ENCODE results near the gene RRP15.

RRP15 gene

DNA sequence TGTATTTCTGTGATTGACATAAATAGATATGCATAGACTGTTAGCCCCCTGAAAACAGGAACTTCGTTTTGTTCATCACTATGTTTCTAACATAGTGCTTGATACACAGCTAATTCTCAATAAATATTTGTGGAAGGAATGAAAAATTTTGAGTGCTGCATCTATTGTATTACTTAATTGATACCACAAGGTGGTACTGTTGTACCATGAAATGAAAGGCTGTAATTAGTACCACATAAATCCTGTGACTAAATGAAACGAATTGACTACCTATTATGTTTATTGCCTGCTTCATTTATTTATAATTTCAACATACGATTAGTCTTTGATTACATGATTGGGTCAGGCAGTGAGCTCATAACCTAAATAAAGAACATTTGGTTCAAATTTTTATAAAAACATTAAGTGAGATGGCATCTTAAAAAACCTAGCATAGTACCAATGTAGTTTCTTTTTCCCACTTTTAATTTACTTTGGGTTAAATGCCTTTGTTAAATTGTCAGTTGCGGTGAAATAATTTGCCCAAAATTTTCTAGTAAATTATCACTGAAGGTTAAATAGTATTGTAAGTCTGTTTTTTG, 45.0 kb downstream of the RRP15 start:
- no peaks in the 10 kb centered on the region for H3K27me3 ChIP-seq (ENCODE audit: control insufficient read depth in 5 of 5, insufficient read depth in 4 of 5, low read length in 5 of 5)
- H3K4me3 ChIP-seq (ENCODE audit: low read depth in 1 of 5, low read length in 5 of 5) = no peak overlapping the region
- H3K9me3 ChIP-seq (ENCODE audit: control insufficient read depth in 5 of 5, low read length in 5 of 5) = no peaks in the 10 kb centered on the region
- H3K36me3 ChIP-seq (ENCODE audit: control insufficient read depth in 5 of 5, insufficient read depth in 5 of 5, low read length in 5 of 5) = peaks cover 0 to under 1% (median 0%) of the 10 kb centered on the region in 5 donors
- H3K27ac ChIP-seq (ENCODE audit: low read depth, low read length) = no peak overlapping the region
- H3K4me1 ChIP-seq (ENCODE audit: control insufficient read depth in 5 of 5, insufficient read depth in 5 of 5, low read length in 5 of 5) = no peaks in the 10 kb centered on the region
- H3K9ac ChIP-seq (ENCODE audit: low read length in 5 of 5) = no peak overlapping the region

DNA sequence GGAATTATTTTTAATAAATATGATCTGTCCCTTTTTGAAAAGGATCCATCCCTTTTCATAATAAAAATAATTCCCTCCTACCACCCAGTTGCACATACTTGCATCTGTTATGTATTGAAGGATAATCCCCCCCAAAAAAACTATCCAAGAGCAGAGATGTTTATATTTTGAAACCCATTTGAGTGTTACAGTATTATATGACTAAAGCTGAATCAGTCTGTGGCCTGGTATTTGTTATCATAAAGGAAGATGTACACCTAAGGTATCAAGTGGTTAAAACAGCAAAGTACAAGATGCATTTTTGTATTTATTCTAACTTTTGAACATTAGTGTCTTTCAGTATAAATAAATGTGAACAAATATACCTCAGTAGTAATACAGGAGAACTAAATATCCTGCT, 47.3 kb downstream of the RRP15 start:
- H3K9me3 ChIP-seq (ENCODE audit: control insufficient read depth in 5 of 5, low read length in 5 of 5) = no peaks in the 10 kb centered on the region
- H3K4me1 ChIP-seq (ENCODE audit: control insufficient read depth in 5 of 5, insufficient read depth in 5 of 5, low read length in 5 of 5) = no peaks in the 10 kb centered on the region
- no peak overlapping the region for H3K27ac ChIP-seq (ENCODE audit: low read depth, low read length)
- no peak overlapping the region for H3K9ac ChIP-seq (ENCODE audit: low read length in 5 of 5)
- H3K4me3 ChIP-seq (ENCODE audit: low read depth in 1 of 5, low read length in 5 of 5) = no peak overlapping the region
- H3K36me3 ChIP-seq (ENCODE audit: control insufficient read depth in 5 of 5, insufficient read depth in 5 of 5, low read length in 5 of 5) = peaks cover 0 to 3% (median 0%) of the 10 kb centered on the region in 5 donors
- no peaks in the 10 kb centered on the region for H3K27me3 ChIP-seq (ENCODE audit: control insufficient read depth in 5 of 5, insufficient read depth in 4 of 5, low read length in 5 of 5)

- Histone ChIP-seq H3K9me3 (ENCODE audit: control insufficient read depth in 5 of 5, low read length in 5 of 5) (no peaks in the 10 kb centered on the region), H3K4me1 (ENCODE audit: control insufficient read depth in 5 of 5, insufficient read depth in 5 of 5, low read length in 5 of 5) (no peaks in the 10 kb centered on the region), H3K4me3 (ENCODE audit: low read depth in 1 of 5, low read length in 5 of 5) (no peak overlapping the region), H3K27ac (ENCODE audit: low read depth, low read length) (no peak overlapping the region), H3K9ac (ENCODE audit: low read length in 5 of 5) (no peak overlapping the region), H3K36me3 (ENCODE audit: control insufficient read depth in 5 of 5, insufficient read depth in 5 of 5, low read length in 5 of 5) (peaks cover 0 to 3% (median 0%) of the 10 kb centered on the region in 5 donors), H3K27me3 (ENCODE audit: control insufficient read depth in 5 of 5, insufficient read depth in 4 of 5, low read length in 5 of 5) (no peaks in the 10 kb centered on the region)
These were observed 51.2 kb downstream of the RRP15 start for GRCh38 chr1:218336328-218336727.

DNA sequence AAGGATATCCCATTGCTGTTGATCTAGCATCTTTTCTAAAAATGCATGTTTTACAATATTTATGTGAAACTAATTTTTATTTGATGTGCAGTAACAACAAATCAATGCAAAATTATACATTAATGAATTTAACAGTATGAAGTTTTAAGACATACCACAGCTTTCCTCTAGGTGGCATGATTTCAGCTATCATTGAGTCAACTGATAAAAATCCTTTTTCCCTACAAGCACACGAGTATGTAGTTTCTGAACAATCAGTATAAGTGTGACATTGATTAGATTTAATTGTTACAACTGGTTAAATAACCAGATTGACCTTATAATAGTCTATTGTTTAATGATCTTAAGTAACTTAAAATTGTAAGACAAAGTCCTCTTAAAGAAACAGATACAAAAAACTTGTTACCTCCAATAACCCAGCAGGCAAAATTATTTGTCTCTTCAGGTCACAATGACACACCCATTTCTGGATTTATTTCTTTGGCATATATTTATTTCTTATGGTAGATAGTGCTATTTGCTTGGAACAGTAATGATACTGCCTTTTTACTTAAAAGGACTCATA, 54.3 kb downstream of the RRP15 start:
- Histone ChIP-seq H3K36me3 (ENCODE audit: control insufficient read depth in 5 of 5, insufficient read depth in 5 of 5, low read length in 5 of 5) (peaks cover 0 to 8% (median 0%) of the 10 kb centered on the region in 5 donors), H3K9me3 (ENCODE audit: control insufficient read depth in 5 of 5, low read length in 5 of 5) (no peaks in the 10 kb centered on the region), H3K27ac (ENCODE audit: low read depth, low read length) (no peak overlapping the region), H3K4me1 (ENCODE audit: control insufficient read depth in 5 of 5, insufficient read depth in 5 of 5, low read length in 5 of 5) (no peaks in the 10 kb centered on the region), H3K4me3 (ENCODE audit: low read depth in 1 of 5, low read length in 5 of 5) (no peak overlapping the region), H3K9ac (ENCODE audit: low read length in 5 of 5) (no peak overlapping the region), H3K27me3 (ENCODE audit: control insufficient read depth in 5 of 5, insufficient read depth in 4 of 5, low read length in 5 of 5) (no peaks in the 10 kb centered on the region)

GRCh38 chr1:218341325-218341724, 56.2 kb downstream of the RRP15 start:
- H3K4me3 ChIP-seq (ENCODE audit: low read depth in 1 of 5, low read length in 5 of 5) = no peak overlapping the region
- no peaks in the 10 kb centered on the region for H3K9me3 ChIP-seq (ENCODE audit: control insufficient read depth in 5 of 5, low read length in 5 of 5)
- no peak overlapping the region for H3K27ac ChIP-seq (ENCODE audit: low read depth, low read length)
- H3K27me3 ChIP-seq (ENCODE audit: control insufficient read depth in 5 of 5, insufficient read depth in 4 of 5, low read length in 5 of 5) = no peaks in the 10 kb centered on the region
- H3K9ac ChIP-seq (ENCODE audit: low read length in 5 of 5) = no peak overlapping the region
- H3K4me1 ChIP-seq (ENCODE audit: control insufficient read depth in 5 of 5, insufficient read depth in 5 of 5, low read length in 5 of 5) = peaks cover 0 to 19% (median 18%) of the 10 kb centered on the region in 5 donors
- peaks cover 0 to 4% (median 0%) of the 10 kb centered on the region in 5 donors for H3K36me3 ChIP-seq (ENCODE audit: control insufficient read depth in 5 of 5, insufficient read depth in 5 of 5, low read length in 5 of 5)

DNA sequence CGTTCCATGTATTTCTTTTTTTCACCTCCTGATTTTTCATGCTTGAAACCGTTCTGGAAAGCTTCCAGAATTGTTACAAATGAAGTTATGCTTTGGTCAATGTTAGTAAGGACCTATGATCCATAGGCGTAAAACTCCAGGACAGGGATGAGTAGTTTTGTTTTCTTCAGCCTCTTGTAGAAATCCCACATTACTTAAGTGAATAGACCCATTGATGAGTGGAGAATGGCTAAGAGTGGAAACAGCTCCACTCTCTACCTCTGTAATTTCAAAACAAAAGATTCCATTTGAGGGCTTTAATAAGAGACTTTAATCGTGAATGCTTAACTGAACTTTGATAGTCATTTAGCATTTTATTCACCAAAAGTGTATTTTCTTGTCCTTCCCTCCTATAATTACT, 57.0 kb downstream of the RRP15 start:
- no peak overlapping the region for H3K9ac ChIP-seq (ENCODE audit: low read length in 5 of 5)
- peaks cover 0 to 26% (median 25%) of the 10 kb centered on the region in 5 donors for H3K4me1 ChIP-seq (ENCODE audit: control insufficient read depth in 5 of 5, insufficient read depth in 5 of 5, low read length in 5 of 5)
- H3K27ac ChIP-seq (ENCODE audit: low read depth, low read length) = no peak overlapping the region
- H3K36me3 ChIP-seq (ENCODE audit: control insufficient read depth in 5 of 5, insufficient read depth in 5 of 5, low read length in 5 of 5) = peaks cover 0 to 4% (median 0%) of the 10 kb centered on the region in 5 donors
- H3K27me3 ChIP-seq (ENCODE audit: control insufficient read depth in 5 of 5, insufficient read depth in 4 of 5, low read length in 5 of 5) = no peaks in the 10 kb centered on the region
- H3K4me3 ChIP-seq (ENCODE audit: low read depth in 1 of 5, low read length in 5 of 5) = no peak overlapping the region
- H3K9me3 ChIP-seq (ENCODE audit: control insufficient read depth in 5 of 5, low read length in 5 of 5) = no peaks in the 10 kb centered on the region

GRCh38 chr1:218344814-218345672, 60.0 kb downstream of the RRP15 start, which contains the start of gene TGFB2:
TSS of gene TGFB2 (plus strand) at chr1:218345336. CDS start at chr1:218346702, 1,366 bp downstream.
- peak within 1 kb of the TSS; percentile 34 to 72 (median 57) for H3K9ac ChIP-seq (ENCODE audit: low read length in 5 of 5)
- peak within 1 kb of the TSS; percentile 47 for H3K27ac ChIP-seq (ENCODE audit: low read depth, low read length)
- no peaks in the 10 kb centered on the region for H3K27me3 ChIP-seq (ENCODE audit: control insufficient read depth in 5 of 5, insufficient read depth in 4 of 5, low read length in 5 of 5)
- peaks cover 0 to 4% (median 0%) of the 10 kb centered on the region in 5 donors for H3K36me3 ChIP-seq (ENCODE audit: control insufficient read depth in 5 of 5, insufficient read depth in 5 of 5, low read length in 5 of 5)
- peak within 1 kb of the TSS; percentile 73 to 94 (median 83) for H3K4me3 ChIP-seq (ENCODE audit: low read depth in 1 of 5, low read length in 5 of 5)
- H3K9me3 ChIP-seq (ENCODE audit: control insufficient read depth in 5 of 5, low read length in 5 of 5) = no peaks in the 10 kb centered on the region
- H3K4me1 ChIP-seq (ENCODE audit: control insufficient read depth in 5 of 5, insufficient read depth in 5 of 5, low read length in 5 of 5) = peaks cover 2 to 48% (median 44%) of the 10 kb centered on the region in 5 donors

- Histone ChIP-seq H3K4me1 (ENCODE audit: control insufficient read depth in 5 of 5, insufficient read depth in 5 of 5, low read length in 5 of 5) (peaks cover 2 to 48% (median 44%) of the 10 kb centered on the region in 5 donors), H3K4me3 (ENCODE audit: low read depth in 1 of 5, low read length in 5 of 5) (peak overlapping the region; percentile 73 to 94 (median 83)), H3K9ac (ENCODE audit: low read length in 5 of 5) (peak overlapping the region; percentile 34 to 72 (median 57)), H3K36me3 (ENCODE audit: control insufficient read depth in 5 of 5, insufficient read depth in 5 of 5, low read length in 5 of 5) (peaks cover 0 to 4% (median 0%) of the 10 kb centered on the region in 5 donors), H3K27ac (ENCODE audit: low read depth, low read length) (peak overlapping the region; percentile 47), H3K27me3 (ENCODE audit: control insufficient read depth in 5 of 5, insufficient read depth in 4 of 5, low read length in 5 of 5) (no peaks in the 10 kb centered on the region), H3K9me3 (ENCODE audit: control insufficient read depth in 5 of 5, low read length in 5 of 5) (no peaks in the 10 kb centered on the region)
These were observed 60.7 kb downstream of the RRP15 start for GRCh38 chr1:218345673-218346390.

GRCh38 chr1:218346391-218347204, 61.5 kb downstream of the RRP15 start:
- H3K27ac ChIP-seq (ENCODE audit: low read depth, low read length) = peak overlapping the region; percentile 47
- H3K4me3 ChIP-seq (ENCODE audit: low read depth in 1 of 5, low read length in 5 of 5) = peak overlapping the region; percentile 73 to 84 (median 77)
- H3K9me3 ChIP-seq (ENCODE audit: control insufficient read depth in 5 of 5, low read length in 5 of 5) = no peaks in the 10 kb centered on the region
- H3K27me3 ChIP-seq (ENCODE audit: control insufficient read depth in 5 of 5, insufficient read depth in 4 of 5, low read length in 5 of 5) = no peaks in the 10 kb centered on the region
- peaks cover 0 to 4% (median 0%) of the 10 kb centered on the region in 5 donors for H3K36me3 ChIP-seq (ENCODE audit: control insufficient read depth in 5 of 5, insufficient read depth in 5 of 5, low read length in 5 of 5)
- H3K9ac ChIP-seq (ENCODE audit: low read length in 5 of 5) = peak overlapping the region in 4 of 5 donors; percentile 34 to 72 (median 65)
- H3K4me1 ChIP-seq (ENCODE audit: control insufficient read depth in 5 of 5, insufficient read depth in 5 of 5, low read length in 5 of 5) = peaks cover 2 to 55% (median 51%) of the 10 kb centered on the region in 5 donors

Data from subcutaneous abdominal adipose tissue (tissue), 5 donors.